OCI-LY3 (cell line): ENCODE measurements around the gene DRD2.

Source experiments
- CTCF ChIP-seq: fragments of 200-600, 300-600 bp; sonication (generic); IDR thresholded peaks from 2 replicates; pipeline ENCODE4 v1.5.1; 2014; ENCODE audit warnings: antibody characterized with exemption, low read length, low read depth
- EZH2phosphoT487 ChIP-seq: fragments of 200-600 bp; shearing (Covaris generic); IDR thresholded peaks from 2 replicates; pipeline ENCODE4 v1.6.1; 2018; ENCODE audit warnings: antibody characterized with exemption, mixed run types, low read depth

GRCh38 chr11:113504586-113504985 lies 29.4 kb upstream of the DRD2 start:
- TF ChIP-seq CTCF: no peak
- TF ChIP-seq EZH2phosphoT487: no peak
